Testis (tissue), 2 donors: ENCODE results near the gene DYNC1I1.

Source experiments
- POLR2A ChIP-seq: fragments of 450-650 bp; IDR thresholded peaks from one replicate; pipeline ENCODE4 v1.6.1; 2017; ENCODE audit warnings: antibody characterized with exemption, mild to moderate bottlenecking, moderate library complexity
- TF ChIP-seq, protein P1 (sequence below), 3 experiments: fragments of 450-650 bp in 2 of 3; fragments of 200-600 bp in 1 of 3; sonication (generic) in 1 of 3; IDR thresholded peaks; one replicate each; pipeline ENCODE4 v1.5.1; 2016 to 2019; ENCODE audit warnings: antibody characterized with exemption in 3 of 3, mild to moderate bottlenecking in 2 of 3, moderate library complexity in 1 of 3

DNA sequence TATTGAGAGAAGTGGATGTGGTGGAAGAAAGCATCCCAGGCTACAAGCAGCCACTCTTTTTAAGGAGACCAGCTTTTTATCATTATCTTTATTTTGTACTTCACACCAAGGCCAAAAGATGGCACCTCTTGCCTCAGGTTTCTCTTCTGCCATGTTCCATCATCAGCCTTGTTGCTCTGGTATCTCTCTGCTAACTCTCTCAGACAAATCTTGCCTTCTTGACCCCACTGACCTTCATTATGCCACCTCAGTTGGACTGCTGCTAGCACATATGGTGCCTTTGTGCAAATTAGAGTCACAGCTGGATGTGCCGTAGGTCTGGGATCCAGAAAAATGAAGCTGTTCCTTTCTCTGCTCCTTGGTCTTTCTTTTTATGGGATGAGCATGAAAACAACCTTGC is 47.1 kb upstream of the DYNC1I1 start:
- TF ChIP-seq, protein P1, sequence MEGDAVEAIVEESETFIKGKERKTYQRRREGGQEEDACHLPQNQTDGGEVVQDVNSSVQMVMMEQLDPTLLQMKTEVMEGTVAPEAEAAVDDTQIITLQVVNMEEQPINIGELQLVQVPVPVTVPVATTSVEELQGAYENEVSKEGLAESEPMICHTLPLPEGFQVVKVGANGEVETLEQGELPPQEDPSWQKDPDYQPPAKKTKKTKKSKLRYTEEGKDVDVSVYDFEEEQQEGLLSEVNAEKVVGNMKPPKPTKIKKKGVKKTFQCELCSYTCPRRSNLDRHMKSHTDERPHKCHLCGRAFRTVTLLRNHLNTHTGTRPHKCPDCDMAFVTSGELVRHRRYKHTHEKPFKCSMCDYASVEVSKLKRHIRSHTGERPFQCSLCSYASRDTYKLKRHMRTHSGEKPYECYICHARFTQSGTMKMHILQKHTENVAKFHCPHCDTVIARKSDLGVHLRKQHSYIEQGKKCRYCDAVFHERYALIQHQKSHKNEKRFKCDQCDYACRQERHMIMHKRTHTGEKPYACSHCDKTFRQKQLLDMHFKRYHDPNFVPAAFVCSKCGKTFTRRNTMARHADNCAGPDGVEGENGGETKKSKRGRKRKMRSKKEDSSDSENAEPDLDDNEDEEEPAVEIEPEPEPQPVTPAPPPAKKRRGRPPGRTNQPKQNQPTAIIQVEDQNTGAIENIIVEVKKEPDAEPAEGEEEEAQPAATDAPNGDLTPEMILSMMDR (IDR thresholded peaks at IDR 0.05) = no peak
- TF ChIP-seq POLR2A = no peak
